IPS DF 19.7 (cell line): ENCODE data around the gene RFESD.

Experiments
- DNase-seq: peaks from one replicate; pipeline ENCODE4 v3.0.0-alpha.2; 2013; ENCODE audit warnings: low read depth, low spot score

The RFESD gene

DNA sequence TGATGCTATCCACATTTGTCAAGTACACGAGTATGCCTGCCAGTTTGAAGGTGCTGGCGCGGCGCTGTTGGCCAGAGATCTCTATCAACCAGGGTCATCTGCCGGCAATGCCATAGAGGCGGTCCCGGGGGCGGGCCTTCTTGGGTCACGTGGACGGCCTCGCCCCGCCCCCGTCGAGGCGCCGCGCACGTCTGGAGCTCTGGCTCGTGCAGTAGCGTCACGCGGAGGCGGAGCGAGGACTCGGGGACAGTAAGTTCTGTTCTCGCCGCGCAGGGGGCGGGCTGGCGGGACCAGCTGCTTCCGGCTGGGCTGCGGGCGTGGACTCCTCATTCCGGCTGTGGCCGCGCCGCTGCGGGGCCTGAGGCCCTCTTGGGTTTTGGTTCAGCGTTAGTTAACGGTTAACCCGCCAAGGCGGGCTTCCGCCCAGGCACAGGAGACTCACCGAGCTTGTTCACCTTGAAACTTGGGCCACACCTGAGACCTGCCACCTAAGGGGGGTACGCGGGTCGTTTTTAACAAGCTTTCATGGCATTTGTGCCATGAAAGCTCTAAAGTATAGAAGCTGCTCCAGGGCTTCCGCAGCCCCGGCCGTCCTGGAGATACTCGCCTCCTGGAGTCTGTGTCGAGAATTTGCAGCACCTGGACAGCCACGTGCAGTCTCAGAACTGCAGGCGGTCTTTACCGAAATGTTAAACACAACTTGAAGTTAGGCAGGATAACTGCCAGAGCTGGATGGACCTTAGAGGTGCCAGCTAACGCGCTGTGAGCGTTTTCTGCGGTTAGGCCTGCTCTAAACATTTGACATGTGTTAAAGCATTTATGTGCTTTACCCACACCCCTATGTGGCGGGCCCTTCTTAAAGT is at the start of gene RFESD:
RFESD (plus strand) TSS at position 209 of the 863 bp plus-strand sequence. CDS start 5,495 bp downstream, outside the sequence.
- DNase-seq = peak; percentile 82

DNA sequence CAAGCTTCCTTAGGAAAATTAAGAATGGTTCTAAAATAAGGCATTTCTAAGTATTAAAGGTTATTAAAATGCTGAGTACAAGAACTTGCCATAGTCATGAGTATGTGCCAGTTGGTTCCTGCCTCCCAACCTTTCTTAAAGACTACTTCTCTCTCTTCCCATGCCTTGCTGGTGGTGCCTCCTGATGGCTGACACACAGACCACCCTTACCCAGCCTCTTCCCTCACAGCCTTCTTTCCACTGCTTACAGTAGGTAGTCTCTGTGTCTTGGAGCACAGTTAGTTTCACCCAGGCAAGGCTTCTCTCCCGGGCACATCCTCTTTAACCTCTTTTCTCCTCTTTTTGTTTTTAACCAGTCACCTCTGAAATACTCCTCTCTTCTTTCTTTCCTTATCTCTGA is 47.3 kb upstream of the RFESD start:
- no peak for DNase-seq

DNA sequence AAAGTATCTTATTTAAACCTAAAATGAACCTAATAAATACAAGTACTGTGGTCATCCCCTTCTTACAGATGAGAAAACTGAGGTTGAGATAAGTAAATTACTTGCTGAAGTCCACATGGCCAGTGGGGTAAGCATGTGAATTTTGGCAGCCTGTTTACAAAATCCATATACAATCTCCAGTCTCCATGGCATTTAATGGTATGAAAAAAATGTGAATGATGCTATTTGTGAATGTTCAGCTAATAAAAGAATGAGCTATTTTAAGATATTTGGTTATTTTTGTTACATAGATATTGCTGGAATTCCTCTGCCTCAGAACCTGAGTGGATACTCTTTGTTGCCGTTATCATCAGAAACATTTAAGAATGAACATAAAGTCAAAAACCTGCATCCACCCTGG is 46.0 kb upstream of the RFESD start:
- no peak for DNase-seq

DNA sequence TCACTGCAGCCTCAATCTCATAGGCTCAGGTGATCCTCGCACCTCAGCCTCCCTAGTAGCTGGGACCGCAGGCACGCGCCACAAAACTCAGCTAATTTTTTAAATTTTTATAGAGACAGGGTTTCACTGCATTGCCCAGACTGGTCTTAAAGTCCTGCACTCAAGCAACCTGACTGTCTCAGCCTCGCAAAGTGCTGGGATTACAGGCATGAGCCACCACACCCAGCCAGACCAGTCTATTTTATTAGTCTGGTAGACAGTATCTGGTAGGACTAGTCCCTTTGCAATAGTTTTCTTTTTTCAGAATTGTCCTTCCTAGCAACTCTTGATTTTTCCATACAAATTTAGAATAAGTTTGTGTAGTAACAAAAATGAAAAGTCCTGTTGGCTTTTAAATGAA is 40.8 kb upstream of the RFESD start:
- DNase-seq = no peak

DNA sequence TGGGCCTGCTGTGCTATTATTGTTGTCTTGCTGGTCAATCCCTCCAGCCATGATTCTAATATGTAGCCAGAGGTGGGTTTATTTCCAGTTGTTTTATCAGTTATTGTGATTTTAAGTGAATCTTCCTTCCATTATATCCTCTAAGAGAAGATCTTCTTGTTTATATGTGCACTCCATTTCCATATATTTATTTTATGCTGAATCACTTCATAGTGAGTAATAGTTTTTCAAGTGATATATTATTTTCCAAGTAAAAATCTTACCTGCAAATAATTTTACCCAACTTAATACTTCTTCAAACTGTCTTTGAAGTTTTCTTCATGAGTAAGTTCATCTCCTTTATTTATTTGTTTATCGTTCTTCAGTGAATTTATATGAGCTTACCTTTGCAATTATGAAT is 40.2 kb upstream of the RFESD start:
- DNase-seq = no peak

DNA sequence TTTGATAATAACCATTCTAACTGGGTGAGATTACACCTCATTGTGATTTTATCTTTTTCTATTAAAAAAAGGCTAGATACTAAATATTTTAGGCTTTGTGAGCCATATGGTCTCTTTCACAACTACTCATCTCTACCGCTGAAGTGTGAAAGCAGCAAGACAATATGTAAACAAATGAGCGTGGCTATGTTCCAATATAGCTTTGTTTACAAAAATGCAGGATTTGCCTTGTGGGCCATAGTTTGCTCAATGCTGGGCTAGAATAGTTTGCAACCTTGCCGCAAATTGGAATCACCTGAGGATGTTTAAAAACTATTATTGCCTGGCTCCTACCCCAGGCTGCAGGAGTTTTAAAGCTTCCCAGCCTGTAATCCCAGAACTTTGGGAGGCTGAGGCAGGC is 36.9 kb upstream of the RFESD start:
- no peak for DNase-seq

DNA sequence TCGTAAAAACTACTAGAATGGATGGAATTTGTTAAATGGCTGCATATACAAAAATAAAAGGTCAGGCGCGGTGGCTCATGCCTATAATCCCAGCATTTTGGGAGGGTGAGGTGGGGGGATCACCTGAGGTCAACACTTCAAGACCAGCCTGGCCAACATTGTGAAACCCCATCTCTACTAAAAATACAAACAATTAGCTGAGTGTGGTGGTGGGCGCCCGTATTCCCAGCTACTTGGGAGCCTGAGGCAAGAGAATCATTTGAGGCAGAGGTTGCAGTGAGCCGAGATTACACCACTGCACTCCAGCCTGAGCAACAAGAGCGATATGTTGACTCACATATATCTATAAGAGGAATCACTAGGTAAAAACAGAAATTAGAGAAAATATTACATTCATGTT is 36.0 kb upstream of the RFESD start:
- no peak for DNase-seq

DNA sequence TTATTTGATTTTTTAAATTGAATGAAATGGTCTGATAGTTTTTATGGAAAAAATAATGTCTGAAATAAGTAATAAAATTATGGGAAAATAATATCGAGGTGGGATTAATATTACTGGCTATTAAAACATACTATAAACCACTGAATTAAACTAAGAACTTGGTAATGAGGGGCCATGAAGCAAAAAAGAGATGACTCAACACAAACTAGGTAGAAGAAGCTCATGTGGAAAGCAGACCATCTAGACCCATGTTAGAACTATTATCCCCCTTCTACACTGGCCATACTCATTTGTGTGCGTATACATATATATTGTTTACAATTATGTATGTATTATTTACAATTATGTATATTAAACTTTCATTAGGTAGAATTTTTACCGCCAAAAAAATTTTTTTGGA is 35.2 kb upstream of the RFESD start:
- DNase-seq = no peak

DNA sequence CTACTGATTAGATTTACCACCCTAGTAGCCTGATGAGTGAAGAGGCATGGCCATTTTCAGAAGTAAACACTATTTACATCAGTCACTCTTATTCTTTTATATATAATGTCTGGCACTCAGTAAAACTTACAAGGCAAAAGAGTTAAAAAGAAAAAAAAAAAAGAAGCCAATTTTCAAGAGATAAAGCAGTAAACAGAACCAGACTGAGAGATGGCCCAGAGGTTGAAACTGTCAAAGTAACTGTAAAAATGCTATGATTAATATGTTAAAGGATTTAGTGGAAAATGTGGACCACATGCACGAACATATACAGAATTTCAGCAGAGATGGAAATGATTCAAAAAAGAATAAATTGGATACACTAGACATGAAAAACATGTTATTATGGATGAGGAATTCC is 33.1 kb upstream of the RFESD start:
- no peak for DNase-seq

DNA sequence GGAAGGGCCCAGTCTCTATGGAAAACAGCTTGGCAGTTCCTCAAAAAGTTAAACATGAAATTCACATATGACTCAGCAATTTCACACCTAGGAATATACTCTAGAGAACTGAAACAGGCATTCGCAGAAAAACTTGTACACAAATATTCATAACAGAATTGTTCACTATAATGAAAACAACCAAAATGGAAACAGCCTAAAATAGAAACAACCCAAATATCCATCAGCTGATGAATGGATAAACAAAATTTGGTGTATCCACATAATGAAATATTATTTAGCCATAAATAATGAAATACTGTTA is 31.5 kb upstream of the RFESD start:
- DNase-seq = no peak

DNA sequence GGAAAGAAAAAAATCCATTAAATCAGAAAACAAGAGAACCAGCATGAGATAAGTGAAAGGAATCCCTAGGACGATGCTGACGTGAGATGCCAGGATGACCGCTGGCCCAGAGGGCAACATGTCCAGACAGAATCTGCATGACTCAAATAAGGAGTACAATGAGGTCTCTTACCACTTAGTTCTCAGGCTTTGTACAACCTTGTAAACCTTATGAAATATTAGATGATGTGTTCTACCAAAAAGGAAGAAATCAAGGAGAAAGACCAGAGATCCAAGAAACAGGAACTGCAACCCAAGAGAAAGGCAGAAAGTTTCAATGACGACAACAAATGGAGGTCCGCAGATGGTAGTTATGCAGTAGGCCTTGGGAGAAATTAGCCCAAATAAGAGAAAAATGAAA is 29.5 kb upstream of the RFESD start:
- no peak for DNase-seq

DNA sequence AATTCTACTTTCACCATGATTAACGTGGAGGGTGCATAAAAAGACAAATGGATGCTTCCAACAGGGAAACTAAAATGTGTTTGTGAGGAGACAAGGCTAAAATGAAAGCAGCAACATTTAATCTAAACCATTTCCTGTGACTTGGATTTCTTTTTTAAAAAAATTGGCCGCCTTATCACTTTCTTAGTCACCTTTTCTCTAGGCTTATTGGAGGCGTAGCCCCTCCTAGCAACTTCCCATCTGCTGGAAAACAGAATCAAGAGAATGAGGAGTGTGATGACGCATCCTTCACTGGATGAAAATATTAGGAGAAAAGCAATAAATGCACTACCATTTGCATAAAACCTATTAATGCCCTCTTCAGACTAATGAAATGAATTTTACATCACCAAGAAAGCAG is 27.5 kb upstream of the RFESD start:
- no peak for DNase-seq

DNA sequence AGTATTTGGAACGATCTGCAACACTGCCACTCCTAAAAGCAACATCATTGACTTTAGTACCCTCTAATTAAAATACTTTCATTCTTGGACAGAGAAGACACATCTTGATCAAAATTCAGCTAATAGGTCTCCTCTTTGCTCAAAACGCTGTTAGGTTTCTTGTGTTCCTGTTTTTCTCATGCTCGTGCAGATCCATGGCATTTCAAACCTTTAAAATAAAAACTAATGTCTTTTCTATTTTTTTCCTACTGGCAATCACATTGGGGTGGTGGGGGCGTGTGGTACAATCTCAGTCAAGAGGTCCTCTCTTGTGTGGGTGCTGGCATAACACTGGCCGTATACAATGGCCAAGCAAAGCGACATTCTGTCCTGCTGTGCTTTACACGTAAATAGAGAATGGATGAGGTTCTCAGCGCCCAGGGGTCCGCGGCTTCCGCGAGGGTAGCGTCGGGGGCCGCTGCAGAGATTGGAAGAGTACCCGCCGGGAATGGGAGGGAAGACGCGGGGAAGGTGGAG is 27.0 kb upstream of the RFESD start:
- DNase-seq = no peak

DNA sequence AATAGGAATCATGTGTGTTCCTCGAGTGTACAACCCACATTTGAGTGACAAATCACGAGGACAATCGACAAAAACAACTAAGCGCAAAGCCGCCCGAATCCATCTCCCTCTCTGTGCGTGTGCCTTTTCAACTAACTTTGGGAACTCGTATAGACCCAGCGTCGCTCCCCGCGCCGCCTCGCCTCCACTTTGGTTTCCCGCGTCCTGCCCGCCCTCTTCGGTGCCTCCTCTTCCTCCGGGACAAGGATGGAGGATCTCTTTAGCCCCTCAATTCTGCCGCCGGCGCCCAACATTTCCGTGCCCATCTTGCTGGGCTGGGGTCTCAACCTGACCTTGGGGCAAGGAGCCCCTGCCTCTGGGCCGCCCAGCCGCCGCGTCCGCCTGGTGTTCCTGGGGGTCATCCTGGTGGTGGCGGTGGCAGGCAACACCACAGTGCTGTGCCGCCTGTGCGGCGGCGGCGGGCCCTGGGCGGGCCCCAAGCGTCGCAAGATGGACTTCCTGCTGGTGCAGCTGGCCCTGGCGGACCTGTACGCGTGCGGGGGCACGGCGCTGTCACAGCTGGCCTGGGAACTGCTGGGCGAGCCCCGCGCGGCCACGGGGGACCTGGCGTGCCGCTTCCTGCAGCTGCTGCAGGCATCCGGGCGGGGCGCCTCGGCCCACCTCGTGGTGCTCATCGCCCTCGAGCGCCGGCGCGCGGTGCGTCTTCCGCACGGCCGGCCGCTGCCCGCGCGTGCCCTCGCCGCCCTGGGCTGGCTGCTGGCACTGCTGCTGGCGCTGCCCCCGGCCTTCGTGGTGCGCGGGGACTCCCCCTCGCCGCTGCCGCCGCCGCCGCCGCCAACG is 26.3 kb upstream of the RFESD start, which contains the start of gene GPR150:
GPR150 (plus strand) TSS at position 58 of the 840 bp plus-strand sequence; CDS start at position 247, 189 bp downstream.
- no peak for DNase-seq

DNA sequence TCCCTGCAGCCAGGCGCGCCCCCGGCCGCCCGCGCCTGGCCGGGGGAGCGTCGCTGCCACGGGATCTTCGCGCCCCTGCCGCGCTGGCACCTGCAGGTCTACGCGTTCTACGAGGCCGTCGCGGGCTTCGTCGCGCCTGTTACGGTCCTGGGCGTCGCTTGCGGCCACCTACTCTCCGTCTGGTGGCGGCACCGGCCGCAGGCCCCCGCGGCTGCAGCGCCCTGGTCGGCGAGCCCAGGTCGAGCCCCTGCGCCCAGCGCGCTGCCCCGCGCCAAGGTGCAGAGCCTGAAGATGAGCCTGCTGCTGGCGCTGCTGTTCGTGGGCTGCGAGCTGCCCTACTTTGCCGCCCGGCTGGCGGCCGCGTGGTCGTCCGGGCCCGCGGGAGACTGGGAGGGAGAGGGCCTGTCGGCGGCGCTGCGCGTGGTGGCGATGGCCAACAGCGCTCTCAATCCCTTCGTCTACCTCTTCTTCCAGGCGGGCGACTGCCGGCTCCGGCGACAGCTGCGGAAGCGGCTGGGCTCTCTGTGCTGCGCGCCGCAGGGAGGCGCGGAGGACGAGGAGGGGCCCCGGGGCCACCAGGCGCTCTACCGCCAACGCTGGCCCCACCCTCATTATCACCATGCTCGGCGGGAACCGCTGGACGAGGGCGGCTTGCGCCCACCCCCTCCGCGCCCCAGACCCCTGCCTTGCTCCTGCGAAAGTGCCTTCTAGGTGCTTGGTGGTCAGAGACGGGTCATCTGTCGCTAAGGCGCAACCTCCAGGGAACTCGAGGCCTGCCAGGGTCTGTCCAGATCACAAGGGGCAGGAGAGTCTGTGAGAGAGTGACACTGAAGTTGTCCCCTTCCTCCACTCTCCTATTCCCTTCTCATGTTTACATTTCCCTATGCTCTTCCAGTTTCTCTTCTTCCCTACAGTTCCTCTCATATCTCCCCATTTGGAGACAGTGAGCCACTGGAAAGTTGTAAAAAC is 25.4 kb upstream of the RFESD start:
- no peak for DNase-seq

DNA sequence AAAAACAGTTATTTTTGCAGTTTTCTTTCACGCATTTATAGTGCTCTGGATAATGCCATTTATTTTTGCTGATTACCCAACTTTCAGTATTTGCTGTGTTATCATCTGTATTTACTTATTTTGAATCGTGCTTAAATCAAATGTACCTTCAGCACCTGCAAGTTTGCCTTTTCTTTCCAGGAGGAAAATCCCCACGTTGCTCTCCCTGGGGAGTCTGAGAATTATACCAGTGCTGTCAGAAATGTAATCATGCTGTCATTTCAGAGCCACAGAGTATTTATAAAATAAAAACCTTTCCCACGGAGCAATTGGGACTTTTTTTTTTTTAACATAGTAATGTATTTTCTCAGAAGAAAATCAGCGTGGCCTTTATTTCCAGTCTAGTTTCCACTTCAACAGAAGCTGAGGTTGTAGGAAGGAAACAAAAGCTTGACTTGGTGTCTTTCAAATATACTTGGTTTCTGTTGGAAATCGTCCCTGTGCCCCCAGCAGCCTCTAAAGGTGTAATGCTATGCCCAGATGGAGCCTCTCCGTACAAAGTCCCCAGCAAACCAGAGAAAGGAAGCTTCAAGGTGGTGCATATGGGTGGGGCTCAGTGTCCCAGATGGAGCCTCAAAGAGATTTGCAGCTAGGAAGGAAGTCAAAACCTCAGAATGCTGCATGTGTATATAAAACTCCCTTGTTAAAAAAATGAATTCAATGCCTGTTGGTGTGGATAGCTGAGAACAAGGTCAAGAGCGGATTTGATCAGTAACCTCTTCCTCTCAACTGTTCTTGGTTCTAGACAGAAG is 24.5 kb upstream of the RFESD start:
- no peak for DNase-seq

DNA sequence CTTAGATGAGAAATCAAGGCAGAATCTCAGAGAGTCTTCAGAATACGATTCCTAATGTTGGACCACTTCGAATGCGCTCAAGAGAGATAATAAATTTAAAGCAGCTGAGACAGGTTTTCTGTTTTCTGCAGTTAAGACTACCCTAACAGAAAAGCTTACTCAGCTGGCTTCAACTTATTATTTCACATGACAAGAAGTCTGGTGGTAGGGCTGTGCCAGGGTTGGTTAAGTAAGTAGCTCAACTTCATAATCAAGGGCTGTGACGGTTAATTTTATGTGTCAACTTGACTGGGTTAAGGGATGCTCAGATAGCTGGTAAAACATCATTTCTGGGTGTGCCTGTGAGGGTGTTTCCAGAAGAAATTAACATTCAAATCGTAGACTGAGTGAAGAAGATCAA is 22.9 kb upstream of the RFESD start:
- no peak for DNase-seq

DNA sequence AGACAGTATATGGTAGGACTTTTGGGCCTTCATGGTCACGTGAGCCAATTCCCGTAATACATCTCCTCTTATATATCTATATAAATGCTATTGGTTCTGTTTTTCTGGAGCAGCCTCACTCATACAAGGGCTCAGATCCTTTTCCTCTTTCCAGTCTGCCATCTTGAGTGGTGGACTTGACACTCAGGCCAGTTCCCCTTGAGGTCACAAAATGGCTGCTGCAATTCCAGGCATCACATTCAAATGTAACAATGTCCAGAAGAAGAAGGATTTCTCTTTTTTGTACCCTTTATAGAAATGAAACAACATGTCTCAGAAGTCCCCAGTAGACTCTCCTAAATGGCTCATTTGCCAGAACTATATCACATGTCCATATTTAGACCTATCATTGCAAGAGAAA is 22.2 kb upstream of the RFESD start:
- no peak for DNase-seq

DNA sequence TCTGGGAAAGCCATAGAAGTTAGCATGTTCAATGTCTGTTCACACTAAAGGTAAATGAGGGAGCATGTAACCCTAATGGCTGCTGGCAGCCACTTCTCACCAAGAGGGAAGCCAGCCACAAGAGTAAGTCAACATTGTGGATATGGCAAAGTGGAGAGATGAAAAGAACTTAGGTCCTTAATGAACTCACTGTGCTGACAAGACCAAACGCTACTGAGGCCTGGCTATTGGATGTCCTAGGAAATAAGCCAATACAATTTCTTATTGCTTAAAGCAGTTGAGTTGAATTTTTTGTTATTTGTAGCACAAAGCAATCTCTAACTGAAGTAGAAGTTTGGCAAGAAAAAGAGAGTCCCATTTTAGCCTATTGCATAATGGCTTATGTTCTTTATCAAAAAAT is 19.9 kb upstream of the RFESD start:
- no peak for DNase-seq

DNA sequence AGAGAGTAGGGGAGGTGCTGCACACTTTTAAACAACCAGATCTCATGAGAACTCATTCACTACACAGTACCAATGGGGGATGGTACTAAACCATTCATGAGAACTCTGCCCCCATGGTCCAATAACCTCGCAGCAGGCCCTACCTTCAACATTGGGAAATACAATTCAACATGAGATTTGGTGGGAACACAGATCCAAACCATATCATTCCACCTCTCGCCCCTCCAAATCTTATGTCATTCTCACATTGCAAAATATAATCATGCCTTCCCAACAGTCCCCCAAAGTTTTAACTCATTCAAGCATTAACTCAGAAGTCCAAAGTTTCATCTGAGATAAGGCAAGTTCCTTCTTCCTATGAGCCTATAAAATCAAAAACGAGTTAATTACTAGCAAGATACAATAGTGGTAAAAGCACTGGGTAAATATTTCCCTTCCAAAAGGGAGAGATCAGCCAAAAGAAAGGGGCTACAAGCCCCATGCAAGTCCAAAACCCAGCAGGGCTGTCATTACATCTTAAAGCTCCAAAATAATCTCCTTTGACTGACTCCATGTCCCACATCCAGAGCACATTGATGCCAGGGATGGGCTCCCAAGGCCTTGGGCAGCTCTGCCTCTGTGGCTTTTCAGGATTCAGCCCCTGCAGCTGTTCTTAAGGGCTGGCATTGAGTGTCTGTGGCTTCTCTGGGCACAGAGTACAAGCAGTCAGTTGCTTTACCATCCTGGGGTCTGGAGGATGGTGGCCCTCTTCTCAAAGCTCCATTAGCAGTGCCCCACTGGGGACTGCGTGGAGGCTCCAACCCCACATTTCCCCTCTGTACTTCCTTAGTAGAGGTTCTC is 18.4 kb upstream of the RFESD start:
- DNase-seq = no peak
